Measurements from ENCODE around the gene ITGB6.

The ITGB6 gene
- long read RNA-seq: 0 reads

DNA sequence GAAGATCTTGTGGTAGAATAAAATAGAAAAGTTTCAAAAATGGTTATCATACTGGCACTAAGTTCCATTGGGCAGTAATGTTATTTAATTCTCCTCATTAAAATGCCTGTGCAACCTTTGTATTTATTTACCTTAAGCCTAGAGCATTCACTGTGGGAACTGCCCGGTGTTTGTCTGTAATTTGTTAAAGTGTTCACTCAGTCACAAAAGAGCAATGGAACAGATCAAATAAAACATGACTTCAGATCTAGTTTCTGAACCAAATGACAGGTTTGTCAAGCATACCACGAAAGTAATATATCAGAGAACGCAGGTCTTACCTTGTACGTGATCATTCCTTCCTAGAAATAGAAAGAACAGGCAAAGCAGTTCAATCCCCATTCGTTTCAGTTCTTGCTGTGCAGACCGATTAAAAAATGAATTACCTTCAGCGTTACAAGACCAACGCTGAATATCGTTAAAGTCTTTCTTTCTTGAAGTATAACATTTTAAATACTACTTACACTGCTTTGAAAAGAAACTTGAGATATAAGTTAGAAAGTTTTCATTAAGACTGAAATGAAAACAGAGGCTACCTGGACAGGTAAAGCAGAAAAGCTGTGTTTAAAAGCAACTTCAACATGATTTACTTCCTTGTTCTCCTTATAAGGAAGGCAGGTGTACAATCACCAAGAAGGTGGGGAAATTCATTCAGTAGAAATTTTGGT lies at the start of gene ITGB6:
TSS of gene ITGB6 (minus strand) at position 590 of the 707 bp plus-strand sequence. CDS start at position 381, 209 bp downstream.
- no peak for DNase-seq (ENCODE audit: low read depth in 1 of 2, low spot score in 1 of 2)
- H3K4me3 ChIP-seq (replicated peaks; ENCODE audit: insufficient read depth, low read length): no peak within 1 kb of the TSS
- no peaks in the 10 kb centered on the region for H3K27me3 ChIP-seq (ENCODE audit: insufficient read depth, poor library complexity, severe bottlenecking)
- TF ChIP-seq, protein P1, sequence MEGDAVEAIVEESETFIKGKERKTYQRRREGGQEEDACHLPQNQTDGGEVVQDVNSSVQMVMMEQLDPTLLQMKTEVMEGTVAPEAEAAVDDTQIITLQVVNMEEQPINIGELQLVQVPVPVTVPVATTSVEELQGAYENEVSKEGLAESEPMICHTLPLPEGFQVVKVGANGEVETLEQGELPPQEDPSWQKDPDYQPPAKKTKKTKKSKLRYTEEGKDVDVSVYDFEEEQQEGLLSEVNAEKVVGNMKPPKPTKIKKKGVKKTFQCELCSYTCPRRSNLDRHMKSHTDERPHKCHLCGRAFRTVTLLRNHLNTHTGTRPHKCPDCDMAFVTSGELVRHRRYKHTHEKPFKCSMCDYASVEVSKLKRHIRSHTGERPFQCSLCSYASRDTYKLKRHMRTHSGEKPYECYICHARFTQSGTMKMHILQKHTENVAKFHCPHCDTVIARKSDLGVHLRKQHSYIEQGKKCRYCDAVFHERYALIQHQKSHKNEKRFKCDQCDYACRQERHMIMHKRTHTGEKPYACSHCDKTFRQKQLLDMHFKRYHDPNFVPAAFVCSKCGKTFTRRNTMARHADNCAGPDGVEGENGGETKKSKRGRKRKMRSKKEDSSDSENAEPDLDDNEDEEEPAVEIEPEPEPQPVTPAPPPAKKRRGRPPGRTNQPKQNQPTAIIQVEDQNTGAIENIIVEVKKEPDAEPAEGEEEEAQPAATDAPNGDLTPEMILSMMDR (IDR thresholded peaks at IDR 0.05; ENCODE audit: insufficient read depth, low read length): no peak
- TF ChIP-seq SPI1 (IDR thresholded peaks at IDR 0.05; ENCODE audit: borderline replicate concordance, low read depth) (no peak), POLR2AphosphoS5 (IDR thresholded peaks at IDR 0.05; ENCODE audit: low read depth) (no peak), GABPA (IDR thresholded peaks at IDR 0.05; ENCODE audit: low read depth) (no peak)
- TF ChIP-seq, protein P2, sequence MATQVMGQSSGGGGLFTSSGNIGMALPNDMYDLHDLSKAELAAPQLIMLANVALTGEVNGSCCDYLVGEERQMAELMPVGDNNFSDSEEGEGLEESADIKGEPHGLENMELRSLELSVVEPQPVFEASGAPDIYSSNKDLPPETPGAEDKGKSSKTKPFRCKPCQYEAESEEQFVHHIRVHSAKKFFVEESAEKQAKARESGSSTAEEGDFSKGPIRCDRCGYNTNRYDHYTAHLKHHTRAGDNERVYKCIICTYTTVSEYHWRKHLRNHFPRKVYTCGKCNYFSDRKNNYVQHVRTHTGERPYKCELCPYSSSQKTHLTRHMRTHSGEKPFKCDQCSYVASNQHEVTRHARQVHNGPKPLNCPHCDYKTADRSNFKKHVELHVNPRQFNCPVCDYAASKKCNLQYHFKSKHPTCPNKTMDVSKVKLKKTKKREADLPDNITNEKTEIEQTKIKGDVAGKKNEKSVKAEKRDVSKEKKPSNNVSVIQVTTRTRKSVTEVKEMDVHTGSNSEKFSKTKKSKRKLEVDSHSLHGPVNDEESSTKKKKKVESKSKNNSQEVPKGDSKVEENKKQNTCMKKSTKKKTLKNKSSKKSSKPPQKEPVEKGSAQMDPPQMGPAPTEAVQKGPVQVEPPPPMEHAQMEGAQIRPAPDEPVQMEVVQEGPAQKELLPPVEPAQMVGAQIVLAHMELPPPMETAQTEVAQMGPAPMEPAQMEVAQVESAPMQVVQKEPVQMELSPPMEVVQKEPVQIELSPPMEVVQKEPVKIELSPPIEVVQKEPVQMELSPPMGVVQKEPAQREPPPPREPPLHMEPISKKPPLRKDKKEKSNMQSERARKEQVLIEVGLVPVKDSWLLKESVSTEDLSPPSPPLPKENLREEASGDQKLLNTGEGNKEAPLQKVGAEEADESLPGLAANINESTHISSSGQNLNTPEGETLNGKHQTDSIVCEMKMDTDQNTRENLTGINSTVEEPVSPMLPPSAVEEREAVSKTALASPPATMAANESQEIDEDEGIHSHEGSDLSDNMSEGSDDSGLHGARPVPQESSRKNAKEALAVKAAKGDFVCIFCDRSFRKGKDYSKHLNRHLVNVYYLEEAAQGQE (IDR thresholded peaks at IDR 0.05; ENCODE audit: insufficient replicate concordance, low read depth): no peak
- H3K27ac ChIP-seq (replicated peaks): no peak within 1 kb of the TSS

DNA sequence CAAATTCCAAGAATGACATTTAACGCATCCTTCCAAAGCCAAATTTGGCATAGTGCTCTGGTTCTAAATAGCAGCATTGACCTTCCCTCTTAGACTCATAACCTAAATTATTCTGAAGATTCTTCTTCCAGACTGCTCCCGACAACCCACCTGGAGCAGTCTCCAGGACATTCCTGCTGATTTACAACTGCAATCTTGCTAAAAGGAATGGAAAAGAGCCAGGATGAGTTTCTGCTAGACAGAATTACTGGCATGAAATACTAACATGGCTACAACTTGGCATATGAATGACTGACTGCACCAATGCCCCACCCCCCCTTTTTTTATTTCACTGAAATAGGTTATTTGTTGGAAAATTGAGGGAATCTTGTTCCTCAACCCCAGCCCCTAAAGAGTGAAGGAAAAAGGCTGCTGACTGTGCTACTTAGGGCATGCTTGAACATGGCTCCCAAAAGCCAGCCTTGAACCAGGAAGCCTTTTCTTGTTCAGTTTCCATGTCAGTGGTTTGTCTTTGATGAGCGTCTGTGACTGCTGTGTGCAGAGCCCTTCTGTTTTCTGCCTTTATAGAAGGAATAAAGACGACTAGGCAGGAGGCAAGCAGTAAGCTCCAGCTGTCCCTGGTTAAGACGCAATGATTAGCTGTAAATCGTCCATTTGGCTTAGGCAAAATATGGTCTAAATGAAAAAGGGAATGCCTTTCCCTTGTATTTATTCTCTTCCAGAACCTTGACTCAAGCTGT lies 47.4 kb upstream of the ITGB6 start:
- H3K27me3 ChIP-seq (ENCODE audit: insufficient read depth, poor library complexity, severe bottlenecking): no peaks in the 10 kb centered on the region
- TF ChIP-seq POLR2AphosphoS5 (IDR thresholded peaks at IDR 0.05; ENCODE audit: low read depth) (no peak), SPI1 (IDR thresholded peaks at IDR 0.05; ENCODE audit: borderline replicate concordance, low read depth) (no peak), GABPA (IDR thresholded peaks at IDR 0.05; ENCODE audit: low read depth) (no peak)
- TF ChIP-seq, protein P2 (IDR thresholded peaks at IDR 0.05; ENCODE audit: insufficient replicate concordance, low read depth): no peak
- TF ChIP-seq, protein P1 (IDR thresholded peaks at IDR 0.05; ENCODE audit: insufficient read depth, low read length): no peak
- no peak overlapping the region for H3K4me3 ChIP-seq (replicated peaks; ENCODE audit: insufficient read depth, low read length)
- no peak overlapping the region for H3K27ac ChIP-seq (replicated peaks)
- DNase-seq (ENCODE audit: low read depth in 1 of 2, low spot score in 1 of 2): no peak

- Histone ChIP-seq H3K27me3 (ENCODE audit: insufficient read depth, poor library complexity, severe bottlenecking) (no peaks in the 10 kb centered on the region), H3K4me3 (replicated peaks; ENCODE audit: insufficient read depth, low read length) (no peak overlapping the region), H3K27ac (replicated peaks) (no peak overlapping the region)
- TF ChIP-seq GABPA (IDR thresholded peaks at IDR 0.05; ENCODE audit: low read depth): no peak
- TF ChIP-seq, protein P1 (IDR thresholded peaks at IDR 0.05; ENCODE audit: insufficient read depth, low read length): no peak
- no peak for TF ChIP-seq POLR2AphosphoS5 (IDR thresholded peaks at IDR 0.05; ENCODE audit: low read depth)
- TF ChIP-seq SPI1 (IDR thresholded peaks at IDR 0.05; ENCODE audit: borderline replicate concordance, low read depth): no peak
- TF ChIP-seq, protein P2 (IDR thresholded peaks at IDR 0.05; ENCODE audit: insufficient replicate concordance, low read depth): no peak
- DNase-seq (ENCODE audit: low read depth in 1 of 2, low spot score in 1 of 2): no peak
These were observed 46.3 kb upstream of the ITGB6 start for GRCh38 chr2:160246356-160246755.
